ENCODE measurements around the gene LMF1.

LMF1 gene

GRCh38 chr16:1009358-1010150 lies 38.8 kb upstream of the LMF1 start:
- Mint-ChIP-seq H3K9me3 (no peaks in the 10 kb centered on the region), H3K4me3 (no peak overlapping the region), H3K27ac (no peak overlapping the region), H3K4me1 (ENCODE audit: low read depth) (no peaks in the 10 kb centered on the region), H3K27me3 (ENCODE audit: low read depth) (peaks cover 7% of the 10 kb centered on the region), H3K36me3 (ENCODE audit: low read depth) (no peaks in the 10 kb centered on the region)
- no peak for DNase-seq (ENCODE audit: low spot score)

DNA sequence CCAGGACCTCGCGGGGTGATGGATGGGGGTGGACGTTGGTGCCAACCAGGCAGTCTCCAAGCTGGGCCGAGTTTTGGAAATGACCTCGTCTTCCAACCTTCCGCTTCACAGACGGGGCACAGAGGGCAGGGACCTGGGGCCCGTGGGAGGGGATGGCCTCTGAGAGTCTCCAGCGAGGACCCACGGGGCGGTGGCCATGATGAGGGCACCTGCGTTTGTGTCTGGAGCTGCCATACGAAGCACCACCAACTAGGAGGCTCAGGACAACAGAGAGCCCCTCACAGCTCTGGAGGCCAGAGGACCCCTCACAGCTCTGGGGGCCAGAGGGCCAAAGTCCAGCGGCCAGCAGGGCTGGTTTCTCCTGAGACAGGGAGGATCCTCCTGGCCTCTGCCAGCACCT lies 37.3 kb upstream of the LMF1 start:
- H3K27ac Mint-ChIP-seq: no peak overlapping the region
- peaks cover 7% of the 10 kb centered on the region for H3K27me3 Mint-ChIP-seq (ENCODE audit: low read depth)
- H3K4me3 Mint-ChIP-seq: no peak overlapping the region
- DNase-seq (ENCODE audit: low spot score): no peak
- H3K36me3 Mint-ChIP-seq (ENCODE audit: low read depth): no peaks in the 10 kb centered on the region
- peaks cover 7% of the 10 kb centered on the region for H3K4me1 Mint-ChIP-seq (ENCODE audit: low read depth)
- H3K9me3 Mint-ChIP-seq: no peaks in the 10 kb centered on the region

DNA sequence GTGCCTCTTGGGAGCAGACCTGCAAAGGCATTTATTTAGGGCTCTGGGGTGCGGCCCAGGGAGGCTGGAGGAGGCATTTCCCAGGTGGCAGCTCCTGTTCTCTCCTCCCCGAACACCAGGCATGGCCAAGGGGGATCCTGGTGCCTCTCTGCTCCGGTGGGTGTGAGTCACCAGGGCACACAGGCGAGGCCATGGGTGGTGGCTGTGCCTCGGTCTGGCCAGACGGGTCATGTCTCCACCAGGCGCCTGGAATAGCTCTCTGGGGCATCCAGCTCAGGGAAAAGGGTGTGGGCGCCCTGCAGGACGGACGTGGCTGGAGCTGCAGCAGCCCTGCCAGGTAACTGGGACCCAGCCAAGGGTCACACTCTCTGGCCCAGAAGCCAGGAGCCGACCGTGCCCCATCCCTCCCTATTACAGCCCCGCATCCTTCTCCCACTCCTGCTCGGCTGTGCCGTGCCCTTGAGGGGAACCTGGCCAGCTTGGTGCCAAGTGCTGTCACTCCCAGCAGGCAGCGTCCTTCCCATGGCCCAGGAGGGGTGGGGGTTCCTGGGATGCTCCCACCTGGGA lies 36.6 kb upstream of the LMF1 start:
- Mint-ChIP-seq H3K4me1 (ENCODE audit: low read depth) (peaks cover 7% of the 10 kb centered on the region), H3K27me3 (ENCODE audit: low read depth) (peaks cover 7% of the 10 kb centered on the region), H3K9me3 (no peaks in the 10 kb centered on the region), H3K4me3 (no peak overlapping the region), H3K27ac (no peak overlapping the region), H3K36me3 (ENCODE audit: low read depth) (no peaks in the 10 kb centered on the region)
- no peak for DNase-seq (ENCODE audit: low spot score)

DNA sequence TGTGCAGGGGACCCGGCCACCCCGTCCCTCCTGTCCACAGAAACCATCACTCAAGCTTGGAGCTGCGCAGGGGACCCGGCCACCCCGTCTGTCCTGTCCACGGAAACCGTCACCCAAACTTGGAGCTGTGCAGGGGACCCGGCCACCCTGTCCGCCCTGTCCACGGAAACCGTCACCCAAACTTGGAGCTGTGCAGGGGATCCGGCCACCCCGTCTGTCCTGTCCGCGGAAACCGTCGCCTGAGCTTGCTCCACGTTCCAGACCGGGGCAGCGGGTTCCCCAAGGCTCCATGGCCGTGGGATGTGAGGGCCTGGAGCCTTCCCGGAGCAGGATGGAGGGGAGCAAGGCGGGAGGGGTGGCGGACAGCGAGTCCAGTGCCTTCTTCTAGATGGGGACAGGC lies 36.0 kb upstream of the LMF1 start:
- Mint-ChIP-seq H3K4me1 (ENCODE audit: low read depth) (peaks cover 7% of the 10 kb centered on the region), H3K36me3 (ENCODE audit: low read depth) (no peaks in the 10 kb centered on the region), H3K9me3 (no peaks in the 10 kb centered on the region), H3K27ac (no peak overlapping the region), H3K4me3 (no peak overlapping the region), H3K27me3 (ENCODE audit: low read depth) (peaks cover 9% of the 10 kb centered on the region)
- no peak for DNase-seq (ENCODE audit: low spot score)

DNA sequence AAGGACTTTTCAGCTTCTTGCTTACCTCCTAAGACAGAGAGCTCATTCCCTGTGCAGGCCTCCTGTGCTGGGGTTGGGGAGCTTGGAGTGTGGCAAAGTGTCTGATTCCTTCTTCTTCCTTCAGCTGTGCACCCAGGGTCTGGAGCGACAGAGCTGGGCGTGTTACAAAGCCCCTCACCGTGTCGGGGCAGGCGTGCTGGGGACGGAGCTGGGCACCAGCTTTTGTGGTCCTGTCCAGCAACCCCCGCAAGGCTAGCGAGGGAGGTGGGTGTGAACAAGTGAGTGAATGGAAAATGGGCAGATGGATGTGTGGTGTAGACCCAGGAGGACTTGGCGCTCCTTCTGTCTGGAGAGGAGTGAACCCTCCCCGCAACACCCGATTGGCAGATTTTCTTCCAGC lies 34.5 kb upstream of the LMF1 start:
- DNase-seq (ENCODE audit: low spot score): no peak
- Mint-ChIP-seq H3K36me3 (ENCODE audit: low read depth) (no peaks in the 10 kb centered on the region), H3K27ac (no peak overlapping the region), H3K4me1 (ENCODE audit: low read depth) (peaks cover 7% of the 10 kb centered on the region), H3K27me3 (ENCODE audit: low read depth) (peaks cover 13% of the 10 kb centered on the region), H3K4me3 (no peak overlapping the region), H3K9me3 (no peaks in the 10 kb centered on the region)

DNA sequence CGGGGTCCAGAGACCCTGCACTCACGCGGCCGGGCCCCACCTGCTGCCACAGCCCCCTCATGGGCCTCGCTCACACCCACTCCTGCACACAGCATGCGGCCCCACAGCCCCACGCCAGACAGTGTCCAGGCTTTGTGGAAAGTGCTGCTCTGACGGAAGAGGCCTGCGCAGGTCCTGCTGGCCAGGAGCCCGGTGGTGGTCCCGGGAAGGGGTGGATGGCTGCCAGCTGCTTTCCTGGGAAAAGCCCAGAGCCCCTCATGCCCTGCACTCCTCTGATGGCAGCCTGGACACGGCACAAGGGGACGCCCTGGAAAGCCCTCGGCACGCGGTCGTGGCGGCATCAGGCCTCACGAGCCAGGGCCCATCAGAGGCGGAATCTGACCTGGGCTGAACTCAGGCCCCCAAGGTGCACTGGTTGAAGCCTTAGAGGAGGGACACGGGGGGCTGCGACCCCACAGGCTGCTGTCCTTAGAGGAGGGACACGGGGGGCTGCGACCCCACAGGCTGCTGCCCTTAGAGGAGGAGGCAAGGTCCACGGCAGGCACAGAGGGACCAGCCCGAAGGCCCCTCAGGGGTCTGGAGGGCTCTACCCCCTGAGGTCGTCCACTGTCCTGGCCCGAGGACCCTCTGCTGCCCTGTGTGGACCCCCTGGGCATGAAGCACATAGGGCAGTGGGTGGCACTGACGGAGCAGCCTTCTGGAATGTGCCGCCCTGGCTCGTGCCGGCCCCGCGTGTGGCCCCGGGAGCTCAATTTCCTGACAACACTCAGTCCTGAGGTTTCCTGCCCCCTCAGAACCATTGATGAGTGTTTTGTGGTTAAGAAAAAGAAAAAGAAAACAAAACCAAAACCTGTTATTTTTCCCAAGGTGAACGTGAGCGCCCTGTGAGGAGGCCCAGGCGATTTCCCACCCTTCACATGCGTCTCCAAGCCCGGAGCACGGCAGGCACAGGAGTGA lies 32.9 kb upstream of the LMF1 start:
- Mint-ChIP-seq H3K9me3 (no peaks in the 10 kb centered on the region), H3K27me3 (ENCODE audit: low read depth) (peaks cover 16% of the 10 kb centered on the region), H3K36me3 (ENCODE audit: low read depth) (no peaks in the 10 kb centered on the region), H3K4me3 (peak overlapping the region; percentile 65), H3K27ac (peak overlapping the region; percentile 69), H3K4me1 (ENCODE audit: low read depth) (peaks cover 7% of the 10 kb centered on the region)
- DNase-seq (ENCODE audit: low spot score): peak; percentile 64

- Mint-ChIP-seq H3K36me3 (ENCODE audit: low read depth) (no peaks in the 10 kb centered on the region), H3K4me1 (ENCODE audit: low read depth) (peaks cover 7% of the 10 kb centered on the region), H3K27me3 (ENCODE audit: low read depth) (peaks cover 22% of the 10 kb centered on the region), H3K27ac (no peak overlapping the region), H3K9me3 (no peaks in the 10 kb centered on the region), H3K4me3 (no peak overlapping the region)
- peak; percentile 86 for DNase-seq (ENCODE audit: low spot score)
Measured at GRCh38 chr16:1002399-1003166, 31.8 kb upstream of the LMF1 start.

GRCh38 chr16:1001096-1001495 lies 30.3 kb upstream of the LMF1 start:
- DNase-seq (ENCODE audit: low spot score): no peak
- Mint-ChIP-seq H3K4me1 (ENCODE audit: low read depth) (peaks cover 8% of the 10 kb centered on the region), H3K27me3 (ENCODE audit: low read depth) (peaks cover 31% of the 10 kb centered on the region), H3K4me3 (no peak overlapping the region), H3K27ac (no peak overlapping the region), H3K36me3 (ENCODE audit: low read depth) (no peaks in the 10 kb centered on the region), H3K9me3 (no peaks in the 10 kb centered on the region)

- DNase-seq (ENCODE audit: low spot score): no peak
- Mint-ChIP-seq H3K4me3 (no peak overlapping the region), H3K36me3 (ENCODE audit: low read depth) (no peaks in the 10 kb centered on the region), H3K4me1 (ENCODE audit: low read depth) (peaks cover 8% of the 10 kb centered on the region), H3K9me3 (no peaks in the 10 kb centered on the region), H3K27me3 (ENCODE audit: low read depth) (peaks cover 36% of the 10 kb centered on the region), H3K27ac (no peak overlapping the region)
Measured at GRCh38 chr16:1000608-1001007, 29.8 kb upstream of the LMF1 start.

DNA sequence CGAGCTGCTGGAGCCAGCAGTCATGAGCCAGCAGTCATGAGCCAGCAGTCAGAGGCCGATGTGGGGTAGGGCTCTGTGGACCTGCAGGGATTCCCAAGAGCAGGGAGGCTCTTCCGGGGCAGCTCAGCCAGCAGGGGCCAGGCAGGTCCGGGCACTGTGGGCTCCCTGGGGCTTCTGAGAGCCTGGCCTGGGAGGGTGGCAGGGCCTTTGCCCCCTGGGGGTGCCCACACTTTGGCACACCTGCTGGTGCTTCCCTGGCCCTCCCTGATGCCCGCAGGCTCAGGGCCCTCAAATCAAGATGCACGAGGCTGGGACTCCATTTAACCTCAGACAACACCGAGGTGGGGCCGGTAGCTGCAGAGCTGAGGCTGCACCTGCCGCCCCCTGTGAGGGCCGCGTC lies 28.9 kb upstream of the LMF1 start:
- no peak for DNase-seq (ENCODE audit: low spot score)
- H3K4me3 Mint-ChIP-seq: no peak overlapping the region
- H3K27ac Mint-ChIP-seq: no peak overlapping the region
- no peaks in the 10 kb centered on the region for H3K36me3 Mint-ChIP-seq (ENCODE audit: low read depth)
- peaks cover 8% of the 10 kb centered on the region for H3K4me1 Mint-ChIP-seq (ENCODE audit: low read depth)
- no peaks in the 10 kb centered on the region for H3K9me3 Mint-ChIP-seq
- H3K27me3 Mint-ChIP-seq (ENCODE audit: low read depth): peaks cover 39% of the 10 kb centered on the region

DNA sequence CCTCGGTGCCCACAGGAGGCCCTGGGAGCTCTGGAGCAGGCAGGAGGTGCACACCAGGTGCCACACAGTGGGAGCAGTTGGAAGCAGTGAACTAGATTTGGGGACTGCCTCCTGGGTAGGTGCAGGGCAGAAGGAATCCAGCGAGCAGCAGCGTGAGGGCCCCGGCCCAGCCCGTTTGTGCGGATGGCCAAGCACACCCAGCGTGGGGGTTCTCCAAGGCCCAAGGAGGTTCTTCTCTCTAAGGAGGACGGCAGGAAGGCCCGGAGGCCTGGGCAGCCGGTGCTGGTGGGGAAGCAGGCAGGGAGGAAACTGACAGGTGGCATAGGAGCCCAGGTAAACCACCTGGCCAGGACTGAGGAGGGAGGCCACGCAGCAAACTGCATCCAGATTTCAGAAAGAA lies 27.8 kb upstream of the LMF1 start:
- Mint-ChIP-seq H3K27ac (no peak overlapping the region), H3K36me3 (ENCODE audit: low read depth) (no peaks in the 10 kb centered on the region), H3K4me3 (no peak overlapping the region), H3K9me3 (no peaks in the 10 kb centered on the region), H3K27me3 (ENCODE audit: low read depth) (peaks cover 39% of the 10 kb centered on the region), H3K4me1 (ENCODE audit: low read depth) (peaks cover 1% of the 10 kb centered on the region)
- no peak for DNase-seq (ENCODE audit: low spot score)

- H3K27me3 Mint-ChIP-seq (ENCODE audit: low read depth): peaks cover 39% of the 10 kb centered on the region
- peaks cover 1% of the 10 kb centered on the region for H3K4me1 Mint-ChIP-seq (ENCODE audit: low read depth)
- H3K9me3 Mint-ChIP-seq: no peaks in the 10 kb centered on the region
- DNase-seq (ENCODE audit: low spot score): no peak
- H3K27ac Mint-ChIP-seq: no peak overlapping the region
- H3K36me3 Mint-ChIP-seq (ENCODE audit: low read depth): no peaks in the 10 kb centered on the region
- H3K4me3 Mint-ChIP-seq: peak overlapping the region; percentile 54
Measured at GRCh38 chr16:998211-998610, 27.4 kb upstream of the LMF1 start.

- Mint-ChIP-seq H3K27me3 (ENCODE audit: low read depth) (peaks cover 39% of the 10 kb centered on the region), H3K27ac (no peak overlapping the region), H3K4me1 (ENCODE audit: low read depth) (peaks cover 1% of the 10 kb centered on the region), H3K36me3 (ENCODE audit: low read depth) (no peaks in the 10 kb centered on the region), H3K4me3 (peak overlapping the region; percentile 54), H3K9me3 (no peaks in the 10 kb centered on the region)
- DNase-seq (ENCODE audit: low spot score): peak; percentile 48
Measured at GRCh38 chr16:997440-998051, 26.8 kb upstream of the LMF1 start.
